Measurements from ENCODE around the gene SIDT1.

The SIDT1 gene

DNA sequence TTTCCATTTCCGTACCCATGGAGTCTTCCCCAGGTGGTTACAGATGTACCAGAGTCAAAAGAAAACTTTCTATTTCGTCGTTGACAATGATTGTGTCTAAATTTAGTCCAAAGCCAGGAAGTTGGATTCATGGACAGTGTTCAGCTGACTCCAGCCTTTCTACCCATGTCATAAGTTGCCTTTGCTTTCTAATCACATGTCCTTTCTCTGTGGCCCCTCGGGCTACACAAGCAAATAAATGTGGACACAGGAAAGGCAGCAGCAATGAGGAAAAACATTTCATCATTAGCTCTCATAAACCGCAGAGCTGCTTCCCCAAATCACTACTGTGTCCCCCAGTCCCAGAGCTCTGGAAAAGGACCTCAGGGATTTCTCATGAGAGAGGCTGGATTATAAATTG lies 82.0 kb downstream of the SIDT1 start:
- H3K4me1 ChIP-seq (ENCODE audit: insufficient read depth, low read length), result no peaks in the 10 kb centered on the region
- H3K4me3 ChIP-seq (ENCODE audit: low read length), result no peak overlapping the region
- H2AFZ ChIP-seq (ENCODE audit: low read depth, low read length), result no peak overlapping the region
- no peaks in the 10 kb centered on the region for H3K36me3 ChIP-seq (ENCODE audit: insufficient read depth, low read length)
- no peaks in the 10 kb centered on the region for H3K9me3 ChIP-seq (ENCODE audit: low read length)
- H3K27me3 ChIP-seq (ENCODE audit: insufficient read depth, low read length), result no peaks in the 10 kb centered on the region

DNA sequence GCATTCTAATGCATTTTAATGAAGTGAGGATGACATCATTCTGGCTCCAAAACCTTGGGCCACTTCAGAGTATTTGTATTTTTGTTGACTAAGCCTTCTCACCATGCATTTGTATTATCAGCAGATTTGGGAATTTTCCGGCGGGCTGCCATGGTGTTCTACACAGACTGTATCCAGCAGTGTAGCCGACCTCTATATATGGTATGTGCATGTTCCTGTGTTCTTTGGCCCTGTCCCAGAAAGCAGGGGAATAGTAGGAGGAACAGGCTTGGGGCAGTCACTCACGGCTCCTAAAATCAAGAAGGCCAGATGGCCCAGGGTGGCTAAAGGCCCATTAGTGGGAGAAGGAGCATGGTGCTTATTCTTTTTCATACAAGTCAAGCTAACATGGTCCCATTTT lies 83.6 kb downstream of the SIDT1 start:
- H3K4me1 ChIP-seq (ENCODE audit: insufficient read depth, low read length), result no peaks in the 10 kb centered on the region
- no peak overlapping the region for H3K4me3 ChIP-seq (ENCODE audit: low read length)
- no peaks in the 10 kb centered on the region for H3K36me3 ChIP-seq (ENCODE audit: insufficient read depth, low read length)
- no peaks in the 10 kb centered on the region for H3K9me3 ChIP-seq (ENCODE audit: low read length)
- no peak overlapping the region for H2AFZ ChIP-seq (ENCODE audit: low read depth, low read length)
- H3K27me3 ChIP-seq (ENCODE audit: insufficient read depth, low read length), result no peaks in the 10 kb centered on the region

DNA sequence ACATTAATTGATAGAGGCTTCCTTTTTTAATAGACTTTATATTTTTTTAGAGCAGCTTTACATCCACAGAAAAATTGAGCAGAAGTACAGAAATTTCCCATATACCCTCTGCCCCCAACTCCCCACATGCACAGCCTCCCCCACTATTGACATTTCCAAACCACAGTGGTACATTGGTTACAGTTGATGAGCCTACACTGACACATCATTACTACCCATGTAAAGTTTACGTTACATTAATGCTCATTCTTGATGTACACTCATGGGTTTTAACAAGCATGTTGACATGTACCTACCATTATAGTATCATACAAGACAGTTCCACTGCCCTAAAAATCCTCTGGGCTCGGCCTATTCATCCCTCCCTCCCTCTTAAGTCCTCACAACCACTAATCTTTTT lies 85.4 kb downstream of the SIDT1 start:
- no peaks in the 10 kb centered on the region for H3K36me3 ChIP-seq (ENCODE audit: insufficient read depth, low read length)
- H3K4me3 ChIP-seq (ENCODE audit: low read length), result no peak overlapping the region
- no peaks in the 10 kb centered on the region for H3K27me3 ChIP-seq (ENCODE audit: insufficient read depth, low read length)
- no peaks in the 10 kb centered on the region for H3K4me1 ChIP-seq (ENCODE audit: insufficient read depth, low read length)
- no peak overlapping the region for H2AFZ ChIP-seq (ENCODE audit: low read depth, low read length)
- H3K9me3 ChIP-seq (ENCODE audit: low read length), result no peaks in the 10 kb centered on the region

DNA sequence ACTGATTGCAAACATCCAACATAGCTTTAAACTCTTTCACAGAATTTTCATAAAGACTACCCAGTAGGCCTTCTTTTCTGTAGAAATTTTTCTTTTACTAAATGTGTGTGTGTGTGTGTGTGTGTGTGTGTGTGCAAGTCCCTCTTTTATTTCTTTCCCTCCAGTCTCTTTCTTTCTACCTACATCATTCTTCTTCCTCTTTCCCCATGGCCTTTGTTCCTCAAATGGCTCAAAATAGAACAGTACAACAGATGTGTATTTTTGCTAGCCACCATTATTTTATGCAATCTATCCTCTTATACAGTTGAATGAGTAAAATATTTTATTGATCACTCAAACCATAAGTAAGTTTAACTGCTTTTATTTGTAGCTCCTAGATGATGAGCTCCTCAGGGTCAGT lies 87.7 kb downstream of the SIDT1 start:
- Histone ChIP-seq H3K36me3 (ENCODE audit: insufficient read depth, low read length) (no peaks in the 10 kb centered on the region), H3K9me3 (ENCODE audit: low read length) (no peaks in the 10 kb centered on the region), H2AFZ (ENCODE audit: low read depth, low read length) (no peak overlapping the region), H3K27me3 (ENCODE audit: insufficient read depth, low read length) (no peaks in the 10 kb centered on the region), H3K4me3 (ENCODE audit: low read length) (no peak overlapping the region), H3K4me1 (ENCODE audit: insufficient read depth, low read length) (no peaks in the 10 kb centered on the region)

DNA sequence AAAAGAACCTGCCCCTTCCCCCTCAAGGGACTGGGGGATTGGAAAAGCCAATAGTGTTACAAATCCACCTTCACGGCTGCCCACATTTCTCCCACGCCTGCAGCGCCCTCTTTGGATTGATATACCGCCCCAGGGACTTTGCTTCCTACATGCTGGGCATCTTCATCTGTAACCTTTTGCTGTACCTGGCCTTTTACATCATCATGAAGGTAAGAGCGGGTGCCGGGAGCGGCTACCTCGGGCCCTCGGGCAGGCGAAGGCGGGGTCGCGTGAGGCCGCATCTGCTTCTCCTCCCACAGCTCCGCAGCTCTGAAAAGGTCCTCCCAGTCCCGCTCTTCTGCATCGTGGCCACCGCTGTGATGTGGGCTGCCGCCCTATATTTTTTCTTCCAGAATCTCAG lies 91.0 kb downstream of the SIDT1 start:
- H3K4me3 ChIP-seq (ENCODE audit: low read length), result no peak overlapping the region
- H3K4me1 ChIP-seq (ENCODE audit: insufficient read depth, low read length), result no peaks in the 10 kb centered on the region
- no peaks in the 10 kb centered on the region for H3K9me3 ChIP-seq (ENCODE audit: low read length)
- no peaks in the 10 kb centered on the region for H3K27me3 ChIP-seq (ENCODE audit: insufficient read depth, low read length)
- H2AFZ ChIP-seq (ENCODE audit: low read depth, low read length), result no peak overlapping the region
- no peaks in the 10 kb centered on the region for H3K36me3 ChIP-seq (ENCODE audit: insufficient read depth, low read length)

DNA sequence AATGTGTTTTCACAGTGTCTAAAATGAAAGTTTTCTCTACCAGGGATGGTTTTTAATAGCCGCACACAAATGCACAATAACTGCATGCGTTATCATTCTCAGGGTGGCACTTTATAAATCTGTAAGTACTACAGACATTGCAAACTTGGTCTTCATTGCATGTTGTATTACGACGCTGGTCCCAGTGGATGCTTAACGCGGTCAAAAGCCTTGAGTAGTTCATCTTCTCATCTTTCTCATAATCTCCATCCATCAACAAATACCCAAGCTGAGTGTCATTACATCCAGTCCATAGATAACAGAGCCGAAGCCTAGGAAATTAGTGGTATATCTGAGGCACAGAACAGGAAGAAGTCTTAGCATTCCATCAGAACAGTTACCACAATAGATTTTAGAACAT lies 91.5 kb downstream of the SIDT1 start:
- Histone ChIP-seq H3K4me1 (ENCODE audit: insufficient read depth, low read length) (no peaks in the 10 kb centered on the region), H3K4me3 (ENCODE audit: low read length) (no peak overlapping the region), H2AFZ (ENCODE audit: low read depth, low read length) (no peak overlapping the region), H3K36me3 (ENCODE audit: insufficient read depth, low read length) (no peaks in the 10 kb centered on the region), H3K9me3 (ENCODE audit: low read length) (no peaks in the 10 kb centered on the region), H3K27me3 (ENCODE audit: insufficient read depth, low read length) (no peaks in the 10 kb centered on the region)

DNA sequence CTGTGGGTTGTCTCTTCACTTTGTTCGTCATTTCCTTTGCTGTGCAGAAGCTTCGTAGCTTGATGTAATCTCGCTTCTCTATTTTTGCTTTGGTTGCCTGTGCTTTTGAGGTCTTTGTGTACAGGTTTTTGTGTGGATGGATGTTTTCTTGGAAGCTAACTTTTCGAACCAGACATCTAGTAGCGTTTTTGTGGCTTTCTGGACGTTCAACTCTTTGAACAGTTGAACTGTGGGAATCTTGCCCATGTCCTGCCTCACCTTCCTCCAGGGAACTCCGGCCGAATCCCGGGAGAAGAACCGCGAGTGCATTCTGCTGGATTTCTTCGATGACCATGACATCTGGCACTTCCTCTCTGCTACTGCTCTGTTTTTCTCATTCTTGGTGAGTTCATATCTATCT lies 93.5 kb downstream of the SIDT1 start:
- no peak overlapping the region for H3K4me3 ChIP-seq (ENCODE audit: low read length)
- no peaks in the 10 kb centered on the region for H3K36me3 ChIP-seq (ENCODE audit: insufficient read depth, low read length)
- no peaks in the 10 kb centered on the region for H3K27me3 ChIP-seq (ENCODE audit: insufficient read depth, low read length)
- no peak overlapping the region for H2AFZ ChIP-seq (ENCODE audit: low read depth, low read length)
- H3K9me3 ChIP-seq (ENCODE audit: low read length), result no peaks in the 10 kb centered on the region
- no peaks in the 10 kb centered on the region for H3K4me1 ChIP-seq (ENCODE audit: insufficient read depth, low read length)

DNA sequence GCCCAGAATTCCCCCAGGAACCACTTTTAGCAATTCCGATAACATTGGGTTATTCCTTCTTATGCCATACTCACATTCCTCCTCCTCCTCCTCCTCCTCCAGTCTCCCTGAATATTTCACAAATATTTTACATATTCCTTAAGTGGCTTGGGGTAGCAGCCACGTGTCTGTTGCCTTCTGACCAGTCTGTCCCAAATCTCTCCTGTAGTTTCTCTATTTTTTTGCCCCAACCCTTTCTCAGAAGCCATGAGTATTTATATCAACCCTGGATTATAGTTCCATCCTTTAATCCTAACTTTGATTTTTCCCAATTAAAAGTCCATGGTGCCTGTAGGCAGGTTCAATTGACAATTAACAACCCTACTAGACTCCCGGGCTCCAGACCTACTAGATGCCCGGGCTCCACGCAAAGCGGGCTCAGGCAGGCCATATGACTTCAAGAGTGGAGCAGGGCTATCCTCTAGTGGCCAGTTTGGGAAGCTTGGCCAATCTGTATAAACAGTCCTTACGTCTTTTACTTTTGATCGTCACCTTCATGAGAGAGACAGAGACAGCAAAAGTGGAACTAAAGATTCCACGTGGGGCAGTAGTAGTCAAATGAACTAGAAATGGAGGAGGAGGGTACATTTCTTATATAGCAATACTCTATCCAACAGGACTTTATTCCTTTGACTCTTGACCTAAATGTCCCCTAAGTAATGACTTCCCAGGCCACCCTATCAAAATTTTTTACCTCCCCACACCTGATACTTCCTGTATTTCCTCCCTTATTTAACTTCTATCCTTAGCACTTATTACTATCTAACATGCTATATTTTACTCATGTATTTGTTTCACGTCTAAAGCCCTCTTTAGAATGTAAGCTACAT lies 94.4 kb downstream of the SIDT1 start:
- H3K27me3 ChIP-seq (ENCODE audit: insufficient read depth, low read length), result no peaks in the 10 kb centered on the region
- H3K4me1 ChIP-seq (ENCODE audit: insufficient read depth, low read length), result no peaks in the 10 kb centered on the region
- H3K4me3 ChIP-seq (ENCODE audit: low read length), result no peak overlapping the region
- no peaks in the 10 kb centered on the region for H3K9me3 ChIP-seq (ENCODE audit: low read length)
- H3K36me3 ChIP-seq (ENCODE audit: insufficient read depth, low read length), result no peaks in the 10 kb centered on the region
- peak overlapping the region; percentile 9 for H2AFZ ChIP-seq (ENCODE audit: low read depth, low read length)

DNA sequence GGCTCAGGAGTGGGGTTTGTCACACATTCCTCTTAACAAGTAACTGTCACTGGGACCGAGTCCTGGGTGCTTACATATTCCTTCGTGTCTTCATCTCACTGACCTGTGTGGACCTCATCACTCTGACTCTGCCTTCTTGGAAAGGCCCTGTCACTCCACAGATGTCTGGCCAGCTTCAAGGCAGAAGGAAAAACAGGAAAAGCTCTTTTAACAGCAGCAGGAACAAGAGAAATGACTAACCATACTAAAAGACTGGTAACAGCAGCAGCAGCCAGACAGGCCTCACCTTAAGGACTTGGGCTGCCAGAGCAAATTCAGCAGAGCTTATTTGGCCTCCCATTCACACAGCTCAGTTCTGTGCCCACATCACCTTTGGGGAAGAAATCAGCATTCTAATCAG lies 96.0 kb downstream of the SIDT1 start:
- H2AFZ ChIP-seq (ENCODE audit: low read depth, low read length), result no peak overlapping the region
- H3K4me1 ChIP-seq (ENCODE audit: insufficient read depth, low read length), result no peaks in the 10 kb centered on the region
- no peaks in the 10 kb centered on the region for H3K36me3 ChIP-seq (ENCODE audit: insufficient read depth, low read length)
- H3K27me3 ChIP-seq (ENCODE audit: insufficient read depth, low read length), result no peaks in the 10 kb centered on the region
- H3K9me3 ChIP-seq (ENCODE audit: low read length), result no peaks in the 10 kb centered on the region
- no peak overlapping the region for H3K4me3 ChIP-seq (ENCODE audit: low read length)

DNA sequence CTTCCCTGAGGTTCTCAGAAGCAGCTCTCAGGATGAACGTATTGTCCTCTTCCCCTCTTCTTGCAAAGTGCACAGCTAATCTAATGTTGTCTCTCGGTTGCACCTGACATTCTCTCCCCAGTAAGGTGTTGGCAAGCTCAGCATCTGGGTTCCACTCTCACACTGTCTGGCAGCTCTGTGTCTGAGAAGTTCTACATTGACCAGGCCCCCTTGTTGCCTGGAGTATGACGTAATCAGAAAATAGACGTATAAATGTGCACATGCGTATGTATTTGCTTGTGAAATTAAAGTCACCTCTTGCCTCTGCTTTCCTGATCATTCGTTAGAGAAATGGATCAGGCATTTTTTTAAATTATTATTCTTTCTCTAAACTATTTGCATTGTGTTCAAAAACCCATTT lies 96.4 kb downstream of the SIDT1 start:
- no peaks in the 10 kb centered on the region for H3K9me3 ChIP-seq (ENCODE audit: low read length)
- no peaks in the 10 kb centered on the region for H3K27me3 ChIP-seq (ENCODE audit: insufficient read depth, low read length)
- H3K4me1 ChIP-seq (ENCODE audit: insufficient read depth, low read length), result no peaks in the 10 kb centered on the region
- no peaks in the 10 kb centered on the region for H3K36me3 ChIP-seq (ENCODE audit: insufficient read depth, low read length)
- no peak overlapping the region for H3K4me3 ChIP-seq (ENCODE audit: low read length)
- H2AFZ ChIP-seq (ENCODE audit: low read depth, low read length), result no peak overlapping the region

DNA sequence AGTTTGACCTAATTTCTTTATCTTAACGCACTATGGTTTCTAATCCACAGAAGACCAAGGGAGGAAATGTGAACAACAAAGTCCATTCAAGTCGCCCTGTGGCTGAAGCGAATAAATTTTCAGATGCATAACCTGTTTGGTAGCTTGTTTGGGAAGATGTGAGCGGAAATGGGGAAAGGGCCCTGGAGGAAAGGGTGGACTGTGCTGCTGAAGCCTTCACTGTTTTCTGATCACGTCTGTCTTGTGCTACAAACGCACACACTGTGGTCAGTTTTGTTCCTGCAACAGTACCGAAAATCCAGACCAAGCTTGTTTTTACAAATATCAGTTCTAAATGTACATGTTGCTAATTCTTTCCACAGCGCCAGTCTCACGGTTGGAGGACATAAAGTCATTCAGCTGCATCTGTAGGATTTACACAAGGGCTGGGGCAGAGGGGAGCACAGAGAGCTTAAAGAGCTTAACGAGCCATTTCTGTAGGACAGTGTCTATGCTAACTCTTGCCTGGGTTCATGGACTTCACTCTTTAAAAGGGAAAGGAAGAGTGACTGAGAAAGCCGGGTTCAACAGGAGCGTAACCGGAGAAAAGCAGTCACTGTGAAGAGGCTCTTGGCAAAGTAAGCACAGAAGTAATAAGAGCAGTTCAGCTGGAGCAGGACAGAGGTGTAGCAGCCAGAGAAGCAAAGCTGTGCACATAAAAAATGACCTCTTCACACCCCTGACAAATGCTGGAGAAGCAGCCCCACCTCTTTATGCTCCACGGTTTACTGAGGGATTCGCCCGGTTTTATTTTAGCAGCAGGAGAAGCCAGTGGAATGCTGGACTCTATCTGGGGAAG lies 97.4 kb downstream of the SIDT1 start:
- Histone ChIP-seq H3K4me1 (ENCODE audit: insufficient read depth, low read length) (no peaks in the 10 kb centered on the region), H3K27me3 (ENCODE audit: insufficient read depth, low read length) (no peaks in the 10 kb centered on the region), H3K36me3 (ENCODE audit: insufficient read depth, low read length) (no peaks in the 10 kb centered on the region), H3K4me3 (ENCODE audit: low read length) (no peak overlapping the region), H3K9me3 (ENCODE audit: low read length) (no peaks in the 10 kb centered on the region), H2AFZ (ENCODE audit: low read depth, low read length) (no peak overlapping the region)

DNA sequence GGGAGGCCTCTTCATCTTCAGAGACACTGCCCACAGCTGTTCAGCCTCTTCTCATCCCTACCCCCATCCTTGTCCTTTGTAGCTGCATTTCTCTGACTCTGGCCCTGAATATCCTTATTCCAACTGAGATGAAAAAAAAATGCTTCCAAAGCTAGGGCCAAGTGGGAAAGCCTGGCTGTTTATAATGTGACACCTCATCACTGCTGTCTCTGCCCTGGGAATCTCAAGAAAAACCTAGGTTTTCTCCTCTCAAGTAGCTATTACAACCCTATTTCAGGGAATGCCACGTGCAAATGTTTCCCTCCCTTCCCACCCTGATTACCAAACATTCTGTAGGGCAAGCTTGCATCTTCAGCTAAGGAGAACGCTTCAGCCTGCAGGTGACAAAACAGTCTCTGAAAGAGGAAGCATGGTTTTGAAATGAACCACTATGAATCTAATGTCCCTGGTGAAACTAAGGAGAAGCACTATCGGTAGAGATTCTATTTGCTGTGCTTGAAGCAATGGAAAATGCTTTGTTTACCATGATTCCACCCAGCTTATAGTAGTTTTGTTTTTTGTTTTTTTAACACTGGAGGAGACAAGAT lies 98.7 kb downstream of the SIDT1 start:
- Histone ChIP-seq H2AFZ (ENCODE audit: low read depth, low read length) (no peak overlapping the region), H3K36me3 (ENCODE audit: insufficient read depth, low read length) (no peaks in the 10 kb centered on the region), H3K9me3 (ENCODE audit: low read length) (no peaks in the 10 kb centered on the region), H3K27me3 (ENCODE audit: insufficient read depth, low read length) (no peaks in the 10 kb centered on the region), H3K4me1 (ENCODE audit: insufficient read depth, low read length) (no peaks in the 10 kb centered on the region), H3K4me3 (ENCODE audit: low read length) (no peak overlapping the region)

DNA sequence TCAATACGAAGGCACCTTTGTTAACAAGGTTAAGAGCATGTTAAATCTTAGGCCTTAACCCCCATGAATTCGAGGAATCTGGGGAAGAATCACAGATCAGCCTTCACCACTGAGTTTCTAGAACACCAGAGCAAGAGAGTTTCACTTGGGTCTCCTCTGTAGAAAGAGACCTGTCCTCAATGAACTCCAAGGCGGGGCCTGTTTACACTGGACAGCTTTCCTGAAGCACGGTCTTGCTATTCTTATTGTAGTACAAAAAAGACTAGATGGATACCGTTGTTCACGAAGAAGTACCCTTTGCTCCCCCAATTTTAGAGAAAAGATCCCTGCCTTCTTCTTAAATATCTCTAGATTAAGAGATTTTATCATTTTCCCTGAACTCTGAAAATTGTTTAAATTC lies 99.2 kb downstream of the SIDT1 start:
- Histone ChIP-seq H3K4me1 (ENCODE audit: insufficient read depth, low read length) (no peaks in the 10 kb centered on the region), H3K36me3 (ENCODE audit: insufficient read depth, low read length) (no peaks in the 10 kb centered on the region), H3K27me3 (ENCODE audit: insufficient read depth, low read length) (no peaks in the 10 kb centered on the region), H2AFZ (ENCODE audit: low read depth, low read length) (no peak overlapping the region), H3K9me3 (ENCODE audit: low read length) (no peaks in the 10 kb centered on the region), H3K4me3 (ENCODE audit: low read length) (no peak overlapping the region)
